SK-N-SH treated with all-trans-retinoic acid at 6 μM for 48 hours (cell line): Measurements from ENCODE around the gene SLC2A4RG.
"Not testable (repeated sequence)": the region's sequence is repeated elsewhere in the genome, so short reads cannot be mapped to it uniquely, and the experiment has no call there.

Source experiments
- ARNTL ChIP-seq: fragments of 450-650 bp; formaldehyde crosslinking; IDR thresholded peaks from 2 replicates; pipeline ENCODE4 v1.5.0; 2020; ENCODE audit warnings: low read depth, mild to moderate bottlenecking, moderate library complexity, borderline replicate concordance
- CSDC2 ChIP-seq: fragments of 250-450 bp; sonication (Bioruptor Pico); IDR thresholded peaks from 2 replicates; pipeline ENCODE4 v1.5.0; 2020; ENCODE audit warnings: mild to moderate bottlenecking, moderate library complexity
- ESRRG ChIP-seq: fragments of 250-450 bp; sonication (Bioruptor Pico); IDR thresholded peaks from 2 replicates; pipeline ENCODE4 v1.6.1; 2021; ENCODE audit warnings: mild to moderate bottlenecking
- GLIS3 ChIP-seq: fragments of 250-450 bp; sonication (Bioruptor Pico); IDR thresholded peaks from 2 replicates; pipeline ENCODE4 v1.5.0; 2020; ENCODE audit warnings: mild to moderate bottlenecking, moderate library complexity
- PATZ1 ChIP-seq: fragments of 250-450 bp; sonication (Bioruptor Pico); IDR thresholded peaks from 2 replicates; pipeline ENCODE4 v1.8.0; 2020; ENCODE audit warnings: mild to moderate bottlenecking, moderate library complexity, borderline replicate concordance
- RARB ChIP-seq: fragments of 250-450 bp; sonication (Bioruptor Pico); IDR thresholded peaks from 2 replicates; pipeline ENCODE4 v1.8.0; 2021; ENCODE audit warnings: mild to moderate bottlenecking, moderate library complexity
- ZC3H10 ChIP-seq: fragments of 250-450 bp; sonication (Bioruptor Pico); IDR thresholded peaks from 2 replicates; pipeline ENCODE4 v1.5.1; 2021; ENCODE audit warnings: mild to moderate bottlenecking, moderate library complexity

- TF ChIP-seq RARB, GLIS3, ESRRG, PATZ1, CSDC2, ARNTL, ZC3H10 (CRISPR knock-in tag): not testable (repeated sequence)
These were observed 37.3 kb downstream of the SLC2A4RG start for GRCh38 chr20:63776875-63777274.
